Gastroesophageal sphincter (tissue), 4 donors: ENCODE results near the gene C11orf71. TPM values are rescaled to one million over a fixed set of nuclear protein-coding genes. Genes with fewer than 3 reads are reported as not detected.

Experiments used
- ATAC-seq: fragments of 150-250 bp; one replicate; pipeline ENCODE4 v1.9.1; 2016; ENCODE audit warnings: mild to moderate bottlenecking, moderate library complexity
- H3K27ac ChIP-seq, 4 donors: fragments of 200-600 bp; sonication (generic) in 3 of 4; 1 replicate in 3 of 4; 2 replicates in 1 of 4; pipeline ENCODE4 v1.5.1; 2016 to 2019
- H3K27me3 ChIP-seq: fragments of 200-600 bp; sonication (generic); one replicate; pipeline ENCODE4 v1.5.1; 2019
- H3K36me3 ChIP-seq, 2 donors: fragments of 200-600 bp; sonication (generic); one replicate each; pipeline ENCODE4 v1.5.1; 2019; ENCODE audit warnings: control low read depth in 1 of 2
- H3K4me1 ChIP-seq, 3 donors: fragments of 200-600 bp; sonication (generic); 1 replicate in 2 of 3; 2 replicates in 1 of 3; pipeline ENCODE4 v1.5.1; 2016 to 2019; ENCODE audit warnings: control low read depth in 2 of 3
- H3K4me3 ChIP-seq, 2 donors: fragments of 200-600 bp; sonication (generic); one replicate each; pipeline ENCODE4 v1.5.1; 2019; ENCODE audit warnings: mild to moderate bottlenecking in 1 of 2, moderate library complexity in 1 of 2
- H3K9me3 ChIP-seq, 3 donors: fragments of 200-600 bp; sonication (generic); one replicate each; pipeline ENCODE4 v1.5.1; 2017 to 2019; ENCODE audit warnings: control low read depth in 2 of 3
- EP300 ChIP-seq: sonication (generic); formaldehyde crosslinking; IDR thresholded peaks from one replicate; pipeline ENCODE4 v1.6.1; 2017; ENCODE audit warnings: antibody characterized with exemption, mild to moderate bottlenecking
- POLR2A ChIP-seq, 2 donors: fragments of 450-650 bp; IDR thresholded peaks; one replicate each; pipeline ENCODE4 v1.6.1; 2017; ENCODE audit warnings: antibody characterized with exemption in 2 of 2, mild to moderate bottlenecking in 2 of 2, moderate library complexity in 1 of 2
- POLR2AphosphoS5 ChIP-seq: sonication (generic); formaldehyde crosslinking; IDR thresholded peaks from one replicate; pipeline ENCODE4 v1.6.1; 2017; ENCODE audit warnings: antibody characterized with exemption
- WGBS, 2 donors: methylation state at CpG; one replicate each; pipeline ENCODE4 v1.1.5; 2018; ENCODE audit warnings: low coverage in 1 of 2; 5-methylcytosine and 5-hydroxymethylcytosine counted together
- total RNA-seq, 4 donors: library from RNA; depleted of rRNA; stranded (reverse); fragments of >200 nt; gene quantifications; one replicate each; pipeline ENCODE4 v1.1.0, GENCODE V29; 2016

The C11orf71 gene
- total RNA-seq, 4 donors from 2014 or later = 4.5 to 12.8 (median 5.3) TPM

- Histone ChIP-seq H3K9me3 (no peaks in the 10 kb centered on the region), H3K27me3 (peaks cover 2% of the 10 kb centered on the region), H3K4me3 (no peak overlapping the region), H3K27ac (no peak overlapping the region), H3K4me1 (no peaks in the 10 kb centered on the region), H3K36me3 (no peaks in the 10 kb centered on the region)
- WGBS, 2 donors = 81 to 91% methylated on average over 6 to 10 of the region's 10 CpGs
- TF ChIP-seq POLR2A (IDR thresholded peaks at IDR 0.05) (no peak), EP300 (no peak), POLR2AphosphoS5 (no peak)
- no peak for ATAC-seq
Observed at GRCh38 chr11:114350022-114350421, 50.3 kb downstream of the C11orf71 start.

Other genes with a start within 250 kb of the C11orf71 start
- gene NNMT, start 104.1 kb downstream of the C11orf71 start, total RNA-seq = 100 to 1,000 TPM in 3 of 4 donors, 10 to 100 TPM in 1; 39.4 to 409 (median 243) TPM
- gene RBM7, start 155 bp upstream of the C11orf71 start, total RNA-seq = 10 to 100 TPM; 16.0 to 31.7 (median 19.2) TPM
- gene REXO2, start 39.0 kb upstream of the C11orf71 start, total RNA-seq = 100 to 1,000 TPM in 3 of 4 donors, 10 to 100 TPM in 1; 97.8 to 177 (median 119) TPM
- not detected for gene NXPE1, start 159.4 kb upstream of the C11orf71 start, total RNA-seq
- under 1 TPM in 2 of 4 donors, not detected in 2; 0.13 to 0.17 TPM for gene NXPE4, start 195.3 kb upstream of the C11orf71 start, total RNA-seq